ENCODE measurements around the gene ANKRD50.

DNA sequence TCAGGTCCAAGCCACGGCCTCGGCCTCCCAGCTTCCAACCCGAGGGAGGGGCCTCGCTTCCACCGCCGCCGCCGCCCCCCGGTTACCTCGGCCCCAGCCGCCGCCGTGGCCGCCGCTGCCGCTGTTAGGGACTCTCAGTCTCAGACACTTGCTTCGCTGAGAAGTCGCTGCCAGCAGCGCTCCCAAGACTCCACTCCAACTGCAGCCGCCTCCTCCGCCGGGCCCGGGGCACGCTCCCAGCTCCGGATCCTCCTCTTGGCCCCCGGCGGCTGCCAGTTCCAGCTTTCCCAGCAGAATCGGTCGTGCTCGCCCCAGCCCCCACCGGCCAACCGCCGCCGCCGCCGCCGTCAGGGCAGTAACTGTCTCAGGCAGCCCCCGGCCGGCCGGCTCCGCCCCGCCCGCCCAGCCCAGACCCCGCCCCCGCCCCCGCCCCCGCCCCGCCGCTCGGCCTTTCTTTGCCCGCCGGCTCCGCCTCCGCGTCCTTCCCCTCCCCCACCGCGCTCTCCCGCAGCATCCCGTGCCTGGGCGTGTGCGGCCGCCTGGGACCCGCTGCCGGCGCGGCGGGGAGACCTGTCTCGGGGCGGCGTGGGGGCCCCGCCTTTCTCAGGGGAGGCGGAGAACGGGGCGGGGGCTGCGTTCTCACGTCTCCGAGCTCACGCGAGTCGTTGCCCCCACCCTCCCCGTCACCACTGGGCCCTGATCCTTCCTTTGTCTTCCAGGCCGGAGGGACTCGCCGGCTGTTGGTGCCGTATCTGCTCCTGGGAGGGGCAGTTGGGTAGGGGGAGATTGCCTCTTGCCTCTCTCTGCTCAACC lies at the start of gene ANKRD50:
- TF ChIP-seq POLR2AphosphoS5 (IDR thresholded peaks at IDR 0.05) (peak; percentile 65 to 88 (median 82)), POLR2A (IDR thresholded peaks at IDR 0.05) (peak; percentile 73)
- TF ChIP-seq, protein P1, sequence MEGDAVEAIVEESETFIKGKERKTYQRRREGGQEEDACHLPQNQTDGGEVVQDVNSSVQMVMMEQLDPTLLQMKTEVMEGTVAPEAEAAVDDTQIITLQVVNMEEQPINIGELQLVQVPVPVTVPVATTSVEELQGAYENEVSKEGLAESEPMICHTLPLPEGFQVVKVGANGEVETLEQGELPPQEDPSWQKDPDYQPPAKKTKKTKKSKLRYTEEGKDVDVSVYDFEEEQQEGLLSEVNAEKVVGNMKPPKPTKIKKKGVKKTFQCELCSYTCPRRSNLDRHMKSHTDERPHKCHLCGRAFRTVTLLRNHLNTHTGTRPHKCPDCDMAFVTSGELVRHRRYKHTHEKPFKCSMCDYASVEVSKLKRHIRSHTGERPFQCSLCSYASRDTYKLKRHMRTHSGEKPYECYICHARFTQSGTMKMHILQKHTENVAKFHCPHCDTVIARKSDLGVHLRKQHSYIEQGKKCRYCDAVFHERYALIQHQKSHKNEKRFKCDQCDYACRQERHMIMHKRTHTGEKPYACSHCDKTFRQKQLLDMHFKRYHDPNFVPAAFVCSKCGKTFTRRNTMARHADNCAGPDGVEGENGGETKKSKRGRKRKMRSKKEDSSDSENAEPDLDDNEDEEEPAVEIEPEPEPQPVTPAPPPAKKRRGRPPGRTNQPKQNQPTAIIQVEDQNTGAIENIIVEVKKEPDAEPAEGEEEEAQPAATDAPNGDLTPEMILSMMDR (IDR thresholded peaks at IDR 0.05), result no peak
